GM12878 (cell line): ENCODE measurements around the gene FRYL. TPM values are rescaled to one million over a fixed set of nuclear protein-coding genes. Genes with fewer than 3 reads are reported as not detected.
"Not testable (repeated sequence)": the region's sequence is repeated elsewhere in the genome, so short reads cannot be mapped to it uniquely, and the experiment has no call there.

Experiments used
- ATAC-seq: fragments of 200-7000 bp; cut with Tn5 transposase; 3 replicates; pipeline ENCODE4 v1.9.1; 2020; ENCODE audit warnings: mild to moderate bottlenecking, moderate library complexity
- BruUV-seq: library from RNA; stranded (reverse); fragments of 400-500 nt; replicated peaks from 2 replicates; lab custom pipeline; 2021; lab: Mats Ljungman, UMichigan
- CTCF ChIA-PET: fragments of 300-600 bp; sonication (Branson Sonifier 250); formaldehyde crosslinking; extraction: SDS; loops from one replicate; lab custom pipeline; 2021; ENCODE audit warnings: inconsistent platforms; lab: Yijun Ruan, JAX
- POLR2A ChIA-PET: fragments of 350-600 bp; formaldehyde crosslinking; extraction: SDS; loops from one replicate; lab custom pipeline; 2021; ENCODE audit warnings: inconsistent platforms; lab: Charles Lee
- RAD21 ChIA-PET: fragments of 300-600 bp; sonication (Branson Sonifier 250); formaldehyde crosslinking; loops from one replicate; lab custom pipeline; 2023; ENCODE audit warnings: antibody characterized with exemption; ENCODE audit not compliant: unreplicated experiment; lab: Charles Lee
- SMC1A ChIA-PET: fragments of 300-600 bp; sonication (Branson Sonifier 250); formaldehyde crosslinking; loops from one replicate; lab custom pipeline; 2023; ENCODE audit not compliant: unreplicated experiment, uncharacterized antibody; lab: Charles Lee
- DNase-seq: peaks from one replicate; pipeline ENCODE4 v3.0.0-alpha.2; 2011; ENCODE audit warnings: low read depth, low spot score
- FAIRE-seq: peaks from 3 replicates; lab custom pipeline; 2011; peaks lifted over from hg19 to GRCh38; lab: Jason Lieb, UNC
- H2AFZ ChIP-seq: 2 replicates; pipeline ENCODE4 v1.6.0; 2011; ENCODE audit warnings: low read depth, low read length, control low read depth; ENCODE audit not compliant: control insufficient read depth
- H3K27ac ChIP-seq: 2 replicates; pipeline ENCODE4 v1.5.1; 2011; ENCODE audit warnings: control low read depth; ENCODE audit not compliant: control insufficient read depth, insufficient read depth
- H3K27me3 ChIP-seq, 2 experiments: replicated peaks in 1 of 2; 2 replicates each; pipeline versions ENCODE4 v1.6.0 to v1.6.1; 2011; ENCODE audit warnings: low read length in 1 of 2; ENCODE audit not compliant: control insufficient read depth in 2 of 2, insufficient read depth in 2 of 2
- H3K36me3 ChIP-seq, 2 experiments: 2 replicates each; pipeline ENCODE4 v1.5.1; 2011; ENCODE audit warnings: low read length in 1 of 2; ENCODE audit not compliant: control insufficient read depth in 2 of 2, insufficient read depth in 2 of 2
- H3K4me1 ChIP-seq: 2 replicates; pipeline ENCODE4 v1.6.1; 2011; ENCODE audit warnings: mild to moderate bottlenecking, low read length, moderate library complexity, mixed read lengths; ENCODE audit not compliant: control insufficient read depth, insufficient read depth
- H3K4me2 ChIP-seq: 2 replicates; pipeline ENCODE4 v1.6.0; 2011; ENCODE audit warnings: control low read depth; ENCODE audit not compliant: control insufficient read depth, insufficient read depth
- H3K4me3 ChIP-seq: fragments of 200-600 bp; sonication (generic); 2 replicates; pipeline ENCODE4 v1.5.1; 2016
- H3K79me2 ChIP-seq: 2 replicates; pipeline ENCODE4 v1.6.0; 2011; ENCODE audit warnings: low read length; ENCODE audit not compliant: control insufficient read depth, insufficient read depth
- H3K9ac ChIP-seq: 2 replicates; pipeline ENCODE4 v1.8.0; 2011; ENCODE audit warnings: low read length, control low read depth, mixed read lengths; ENCODE audit not compliant: control insufficient read depth, insufficient read depth
- H3K9me3 ChIP-seq: replicated peaks from 3 replicates; pipeline ENCODE4 v1.5.1; 2011; ENCODE audit warnings: mild to moderate bottlenecking, low read length; ENCODE audit not compliant: control insufficient read depth, insufficient read depth
- H4K20me1 ChIP-seq: 2 replicates; pipeline ENCODE4 v1.6.0; 2011; ENCODE audit not compliant: control insufficient read depth, insufficient read depth
- BHLHE40 ChIP-seq, 2 experiments: fragments of 450-650 bp in 1 of 2; IDR thresholded peaks; 2 replicates each; pipeline ENCODE4 v1.6.1; 2011 to 2017; ENCODE audit warnings: low read depth in 2 of 2, borderline replicate concordance in 1 of 2, improper control_type of control experiment in 1 of 2, low read length in 1 of 2, mild to moderate bottlenecking in 1 of 2
- MTA2 ChIP-seq: fragments of 450-650 bp; IDR thresholded peaks from 2 replicates; pipeline ENCODE4 v1.6.1; 2016; ENCODE audit warnings: low read depth, mild to moderate bottlenecking, moderate library complexity
- MYB ChIP-seq: fragments of 150-350 bp; IDR thresholded peaks from 2 replicates; pipeline ENCODE4 v1.6.1; 2014; ENCODE audit warnings: mild to moderate bottlenecking, low read depth, low read length, borderline replicate concordance
- SREBF2 ChIP-seq: IDR thresholded peaks from 2 replicates; pipeline ENCODE4 v1.6.1; 2012; ENCODE audit warnings: mild to moderate bottlenecking, low read length
- SUZ12 ChIP-seq: fragments of 200-600 bp; sonication (generic); IDR thresholded peaks from one replicate; pipeline ENCODE4 v1.6.1; 2018; ENCODE audit warnings: antibody characterized with exemption, mild to moderate bottlenecking; ENCODE audit not compliant: unreplicated experiment
- ZNF384 ChIP-seq: IDR thresholded peaks from 2 replicates; pipeline ENCODE4 v1.6.1; 2012; ENCODE audit warnings: low read depth, mild to moderate bottlenecking, low read length, improper control_type of control experiment, borderline replicate concordance
- ZSCAN29 ChIP-seq: fragments of 450-650 bp; IDR thresholded peaks from 2 replicates; pipeline ENCODE4 v1.6.1; 2017; ENCODE audit warnings: mild to moderate bottlenecking, moderate library complexity
- WGBS: methylation state at CpG from one replicate; pipeline ENCODE4 v1.1.6; 2016; ENCODE audit warnings: low lambda C conversion rate; ENCODE audit not compliant: insufficient replicate concordance, insufficient coverage; ENCODE audit errors: missing lambda C conversion rate; 5-methylcytosine and 5-hydroxymethylcytosine counted together
- in situ Hi-C: fragments of 300-500 bp; cut with MboI; formaldehyde crosslinking; loops from 9 replicates; pipeline ENCODE4 v1.14.3; 2018; ENCODE audit warnings: mixed read lengths
- intact Hi-C: fragments of 100-400 bp; cut with micrococcal nuclease; formaldehyde crosslinking; loops from one replicate; pipeline ENCODE4 v1.14.2; 2022; ENCODE audit not compliant: unreplicated experiment
- polyA plus RNA-seq, 11 experiments: library from polyadenylated mRNA; depleted of rRNA in 4 of 11; unstranded in 6 of 11; stranded (reverse) in 5 of 11; fragments of >200 nt; fragmentation: Nextera tagmentation in 4 of 11; fragmentation: Illumina TruSeq in 1 of 11; extraction: Ambion mirVana in 4 of 11; extraction: Trizol in 1 of 11; gene quantifications; 1 replicate in 1 of 11; 2 replicates in 10 of 11; pipeline versions ENCODE4 v1.2.1 to v1.2.3, GENCODE V29; 2011 to 2016; ENCODE audit warnings: inconsistent platforms in 2 of 11, missing spikeins in 2 of 11, low read depth in 1 of 11
- total RNA-seq, 4 experiments: library from RNA; depleted of rRNA in 3 of 4; stranded (reverse); fragments of >200 nt in 3 of 4; fragmentation: Illumina TruSeq in 1 of 4; extraction: Trizol in 1 of 4; gene quantifications; 2 replicates each; pipeline versions ENCODE4 v1.2.1 to v1.2.3, GENCODE V29; 2013 to 2021
- TF ChIP-seq, protein P1 (sequence below): IDR thresholded peaks from 2 replicates; pipeline ENCODE4 v1.6.1; 2011; ENCODE audit warnings: low read depth, low read length, improper control_type of control experiment, borderline replicate concordance
- TF ChIP-seq, protein P2 (sequence below): fragments of 450-650 bp; IDR thresholded peaks from 2 replicates; pipeline ENCODE4 v1.6.1; 2016; ENCODE audit warnings: mild to moderate bottlenecking
- TF ChIP-seq, protein P3 (sequence below): IDR thresholded peaks from 2 replicates; pipeline ENCODE4 v1.6.1; 2012; ENCODE audit warnings: low read depth, low read length, improper control_type of control experiment
- TF ChIP-seq, protein P4 (sequence below): IDR thresholded peaks from 2 replicates; pipeline ENCODE4 v1.6.1; 2012; ENCODE audit warnings: low read depth, low read length, improper control_type of control experiment

The FRYL gene
- total and polyA plus RNA-seq, 10 of the 15 experiments (the other 5 are each of a cell fraction or from before 2014, with no cell fraction given): 10.3 to 50.6 (median 28.7) TPM

DNA sequence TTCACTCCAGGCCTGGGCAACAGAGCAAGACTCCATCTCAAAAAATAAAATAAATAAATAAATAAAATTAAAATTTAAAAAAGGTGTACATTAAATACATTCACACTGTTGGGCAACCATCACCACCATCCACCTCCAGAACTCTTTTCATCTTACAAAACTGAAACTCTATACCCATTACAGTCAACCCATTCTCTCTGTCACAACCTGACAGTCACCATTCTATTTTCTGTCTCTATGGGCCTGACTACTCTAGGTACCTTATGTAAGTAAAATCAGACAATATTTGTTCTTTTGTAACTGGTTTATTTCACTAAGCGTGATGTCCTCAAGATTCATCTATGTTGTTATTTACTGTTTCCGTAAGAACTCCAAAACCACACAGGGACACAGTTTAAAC, 59.6 kb downstream of the FRYL start (continued):
- TF ChIP-seq, protein P1, sequence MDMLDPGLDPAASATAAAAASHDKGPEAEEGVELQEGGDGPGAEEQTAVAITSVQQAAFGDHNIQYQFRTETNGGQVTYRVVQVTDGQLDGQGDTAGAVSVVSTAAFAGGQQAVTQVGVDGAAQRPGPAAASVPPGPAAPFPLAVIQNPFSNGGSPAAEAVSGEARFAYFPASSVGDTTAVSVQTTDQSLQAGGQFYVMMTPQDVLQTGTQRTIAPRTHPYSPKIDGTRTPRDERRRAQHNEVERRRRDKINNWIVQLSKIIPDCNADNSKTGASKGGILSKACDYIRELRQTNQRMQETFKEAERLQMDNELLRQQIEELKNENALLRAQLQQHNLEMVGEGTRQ: no peak
- no peak for TF ChIP-seq SREBF2
- TF ChIP-seq, protein P2, sequence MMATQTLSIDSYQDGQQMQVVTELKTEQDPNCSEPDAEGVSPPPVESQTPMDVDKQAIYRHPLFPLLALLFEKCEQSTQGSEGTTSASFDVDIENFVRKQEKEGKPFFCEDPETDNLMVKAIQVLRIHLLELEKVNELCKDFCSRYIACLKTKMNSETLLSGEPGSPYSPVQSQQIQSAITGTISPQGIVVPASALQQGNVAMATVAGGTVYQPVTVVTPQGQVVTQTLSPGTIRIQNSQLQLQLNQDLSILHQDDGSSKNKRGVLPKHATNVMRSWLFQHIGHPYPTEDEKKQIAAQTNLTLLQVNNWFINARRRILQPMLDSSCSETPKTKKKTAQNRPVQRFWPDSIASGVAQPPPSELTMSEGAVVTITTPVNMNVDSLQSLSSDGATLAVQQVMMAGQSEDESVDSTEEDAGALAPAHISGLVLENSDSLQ: no peak
- TF ChIP-seq ZSCAN29: no peak
- no peak for TF ChIP-seq MYB

DNA sequence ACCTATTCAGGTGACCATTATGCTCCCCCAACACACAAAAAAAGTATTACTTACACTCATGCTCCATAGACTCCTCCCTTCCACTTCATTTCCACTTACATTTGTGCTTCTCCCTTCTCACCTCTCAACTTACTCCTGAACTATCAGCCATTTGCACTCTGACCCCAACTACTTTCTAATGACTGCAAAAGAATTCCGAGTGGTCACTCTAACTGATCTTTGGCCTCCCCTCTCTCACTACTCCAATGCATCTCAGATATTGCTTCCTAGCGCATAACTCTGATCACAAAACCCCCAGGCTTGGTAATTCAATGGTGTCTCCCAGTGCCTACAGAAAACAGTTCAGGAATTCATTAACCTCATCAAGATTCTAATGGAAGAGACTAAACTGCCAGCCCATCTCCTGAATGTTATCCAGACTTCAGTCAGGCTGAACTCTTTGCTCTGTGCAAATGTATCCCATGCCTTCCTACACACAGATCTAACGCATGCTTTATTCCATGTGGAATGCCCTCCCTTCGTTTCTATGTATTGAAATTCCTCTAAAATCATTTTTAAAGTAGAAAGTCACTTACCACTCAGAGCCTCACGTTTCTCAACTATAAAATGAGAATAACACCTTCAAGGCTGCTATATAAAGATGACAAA, 61.1 kb downstream of the FRYL start:
- BruUV-seq: no TSS peak
- Histone ChIP-seq H2AFZ (no peak overlapping the region), H4K20me1 (no peaks in the 10 kb centered on the region), H3K36me3 (no peaks in the 10 kb centered on the region), H3K9me3 (no peaks in the 10 kb centered on the region; the same call in none of the 3 replicates), H3K4me2 (no peak overlapping the region), H3K4me3 (no peak overlapping the region), H3K27ac (no peak overlapping the region), H3K79me2 (peaks cover 21% of the 10 kb centered on the region), H3K9ac (no peak overlapping the region), H3K4me1 (no peaks in the 10 kb centered on the region), H3K27me3 (no peaks in the 10 kb centered on the region)
- ChIA-PET SMC1A (no interaction called here), CTCF (no interaction called here), POLR2A (no interaction called here), RAD21 (no interaction called here)
- DNase-seq (no peak), FAIRE-seq (no peak), ATAC-seq (no peak)
- intact Hi-C loops (no loop called here), in situ Hi-C loops (no loop called here)
- 87% methylated on average over 5 of the region's 5 CpGs for WGBS
- TF ChIP-seq BHLHE40 (IDR thresholded peaks at IDR 0.05; ENCODE audit: borderline replicate concordance in 1 of 2, low read depth in 2 of 2, low read length in 1 of 2): no peak
- no peak for TF ChIP-seq MTA2
- TF ChIP-seq SUZ12: no peak
- TF ChIP-seq ZNF384: no peak
- TF ChIP-seq, protein P3, sequence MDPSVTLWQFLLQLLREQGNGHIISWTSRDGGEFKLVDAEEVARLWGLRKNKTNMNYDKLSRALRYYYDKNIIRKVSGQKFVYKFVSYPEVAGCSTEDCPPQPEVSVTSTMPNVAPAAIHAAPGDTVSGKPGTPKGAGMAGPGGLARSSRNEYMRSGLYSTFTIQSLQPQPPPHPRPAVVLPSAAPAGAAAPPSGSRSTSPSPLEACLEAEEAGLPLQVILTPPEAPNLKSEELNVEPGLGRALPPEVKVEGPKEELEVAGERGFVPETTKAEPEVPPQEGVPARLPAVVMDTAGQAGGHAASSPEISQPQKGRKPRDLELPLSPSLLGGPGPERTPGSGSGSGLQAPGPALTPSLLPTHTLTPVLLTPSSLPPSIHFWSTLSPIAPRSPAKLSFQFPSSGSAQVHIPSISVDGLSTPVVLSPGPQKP: no peak
- TF ChIP-seq, protein P4, sequence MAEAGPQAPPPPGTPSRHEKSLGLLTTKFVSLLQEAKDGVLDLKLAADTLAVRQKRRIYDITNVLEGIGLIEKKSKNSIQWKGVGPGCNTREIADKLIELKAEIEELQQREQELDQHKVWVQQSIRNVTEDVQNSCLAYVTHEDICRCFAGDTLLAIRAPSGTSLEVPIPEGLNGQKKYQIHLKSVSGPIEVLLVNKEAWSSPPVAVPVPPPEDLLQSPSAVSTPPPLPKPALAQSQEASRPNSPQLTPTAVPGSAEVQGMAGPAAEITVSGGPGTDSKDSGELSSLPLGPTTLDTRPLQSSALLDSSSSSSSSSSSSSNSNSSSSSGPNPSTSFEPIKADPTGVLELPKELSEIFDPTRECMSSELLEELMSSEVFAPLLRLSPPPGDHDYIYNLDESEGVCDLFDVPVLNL: no peak

DNA sequence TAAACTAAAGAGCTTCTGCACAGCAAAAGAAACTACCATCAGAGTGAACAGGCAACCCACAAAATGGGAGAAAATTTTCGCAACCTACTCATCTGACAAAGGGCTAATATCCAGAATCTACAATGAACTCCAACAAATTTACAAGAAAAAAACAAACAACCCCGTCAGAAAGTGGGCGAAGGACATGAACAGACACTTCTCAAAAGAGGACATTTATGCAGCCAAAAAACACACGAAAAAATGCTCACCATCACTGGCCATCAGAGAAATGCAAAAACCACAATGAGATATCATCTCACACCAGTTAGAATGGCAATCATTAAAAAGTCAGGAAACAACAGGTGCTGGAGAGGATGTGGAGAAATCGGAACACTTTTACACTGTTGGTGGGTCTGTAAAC, 63.8 kb downstream of the FRYL start:
- RAD21 ChIA-PET, DNase-seq, H3K9me3 ChIP-seq, H3K4me3 ChIP-seq, POLR2A ChIA-PET, H3K4me2 ChIP-seq, H4K20me1 ChIP-seq, H3K79me2 ChIP-seq, H3K4me1 ChIP-seq, in situ Hi-C loops, CTCF ChIA-PET, H3K27me3 ChIP-seq, H3K9ac ChIP-seq, H3K27ac ChIP-seq, FAIRE-seq, intact Hi-C loops, H2AFZ ChIP-seq, SMC1A ChIA-PET, ATAC-seq, BruUV-seq, H3K36me3 ChIP-seq: not testable (repeated sequence)
- 82% methylated on average over 4 of the region's 5 CpGs for WGBS
